NT2/D1 (cell line): ENCODE results near the gene LRMDA.

Experiments
- SUZ12 ChIP-seq: IDR thresholded peaks from 2 replicates; pipeline ENCODE4 v1.6.1; 2011; ENCODE audit not compliant: insufficient read length, insufficient read depth; ENCODE audit errors: extremely low read depth
- YY1 ChIP-seq: IDR thresholded peaks from 2 replicates; pipeline ENCODE4 v1.6.1; 2011; ENCODE audit not compliant: insufficient read length, insufficient read depth

GRCh38 chr10:75928231-75928630 is 496.8 kb downstream of the LRMDA start:
- TF ChIP-seq SUZ12 = no peak
- TF ChIP-seq YY1 = no peak
